Measurements from ENCODE around the gene SCARF2. TPM values are rescaled to one million over a fixed set of nuclear protein-coding genes. Genes with fewer than 3 reads are reported as not detected.

Gene SCARF2
- total and polyA plus RNA-seq, 3 donors from 2014 or later: 3.3 to 12.3 (median 10.4) TPM

DNA sequence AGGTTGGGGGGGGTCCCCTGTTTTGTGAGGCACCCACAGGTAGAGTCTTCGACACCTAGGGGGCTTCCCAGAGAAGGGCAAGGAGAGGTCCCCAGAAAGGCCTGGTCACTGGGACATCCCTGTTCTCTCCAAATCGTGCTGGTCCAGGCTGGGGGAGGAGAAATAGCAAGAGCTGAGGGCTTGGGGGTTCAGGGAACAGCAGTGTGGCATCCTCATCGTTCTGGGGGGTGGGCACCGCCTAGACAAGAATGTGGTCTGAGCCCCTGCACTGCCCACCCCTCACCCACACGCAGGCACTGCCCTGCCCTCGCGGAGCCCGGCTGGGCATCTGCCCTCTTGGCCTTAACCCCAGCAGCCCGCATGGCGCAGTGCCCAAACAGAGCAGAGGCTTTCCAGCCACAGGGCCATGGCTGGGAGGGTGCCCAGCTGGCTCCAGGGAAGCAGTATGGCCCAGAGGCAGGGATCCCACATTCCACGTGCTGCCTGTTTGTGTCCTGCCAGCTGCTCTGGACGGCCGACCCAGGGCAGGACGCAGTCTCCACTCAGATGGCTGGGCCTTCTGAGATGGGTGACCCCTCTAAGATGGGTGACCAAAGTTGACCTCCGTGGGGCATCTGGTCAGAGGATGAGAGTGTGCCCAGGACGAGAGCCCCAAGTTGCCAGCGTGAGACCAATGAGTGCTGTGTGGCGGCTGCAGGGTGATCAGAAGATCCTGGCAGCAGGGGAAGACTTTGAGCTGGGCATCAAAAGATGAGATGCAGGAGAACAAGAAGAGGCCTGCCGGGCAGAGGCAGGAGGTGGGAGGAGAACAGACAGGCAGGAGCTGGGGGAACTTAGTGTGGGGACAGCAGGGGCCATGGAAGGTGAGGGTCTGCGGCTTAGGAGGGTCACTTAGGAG is 14.4 kb downstream of the SCARF2 start:
- H3K27ac ChIP-seq: peak overlapping the region in 1 of 2 donors; percentile 71
- no peaks in the 10 kb centered on the region for H3K27me3 ChIP-seq
- intact Hi-C loops (cut with DNase I; ENCODE audit: low total_unique reads): loop anchor here (10.0 kb wide), 1 partner anchor 72 kb away; the partner anchor contains the start of gene KLHL22
- DNase-seq: no peak
- H3K36me3 ChIP-seq (ENCODE audit: low read depth, missing control alignments): no peaks in the 10 kb centered on the region
- H3K9me3 ChIP-seq: no peaks in the 10 kb centered on the region
- TF ChIP-seq POLR2A (IDR thresholded peaks at IDR 0.05): no peak
- TF ChIP-seq, protein P1, sequence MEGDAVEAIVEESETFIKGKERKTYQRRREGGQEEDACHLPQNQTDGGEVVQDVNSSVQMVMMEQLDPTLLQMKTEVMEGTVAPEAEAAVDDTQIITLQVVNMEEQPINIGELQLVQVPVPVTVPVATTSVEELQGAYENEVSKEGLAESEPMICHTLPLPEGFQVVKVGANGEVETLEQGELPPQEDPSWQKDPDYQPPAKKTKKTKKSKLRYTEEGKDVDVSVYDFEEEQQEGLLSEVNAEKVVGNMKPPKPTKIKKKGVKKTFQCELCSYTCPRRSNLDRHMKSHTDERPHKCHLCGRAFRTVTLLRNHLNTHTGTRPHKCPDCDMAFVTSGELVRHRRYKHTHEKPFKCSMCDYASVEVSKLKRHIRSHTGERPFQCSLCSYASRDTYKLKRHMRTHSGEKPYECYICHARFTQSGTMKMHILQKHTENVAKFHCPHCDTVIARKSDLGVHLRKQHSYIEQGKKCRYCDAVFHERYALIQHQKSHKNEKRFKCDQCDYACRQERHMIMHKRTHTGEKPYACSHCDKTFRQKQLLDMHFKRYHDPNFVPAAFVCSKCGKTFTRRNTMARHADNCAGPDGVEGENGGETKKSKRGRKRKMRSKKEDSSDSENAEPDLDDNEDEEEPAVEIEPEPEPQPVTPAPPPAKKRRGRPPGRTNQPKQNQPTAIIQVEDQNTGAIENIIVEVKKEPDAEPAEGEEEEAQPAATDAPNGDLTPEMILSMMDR (IDR thresholded peaks at IDR 0.05): no peak
- peaks cover 25% of the 10 kb centered on the region for H3K4me1 ChIP-seq
- WGBS, 2 donors: 61 to 64% methylated on average over 10 to 20 of the region's 20 CpGs
- no peak overlapping the region for H3K4me3 ChIP-seq

DNA sequence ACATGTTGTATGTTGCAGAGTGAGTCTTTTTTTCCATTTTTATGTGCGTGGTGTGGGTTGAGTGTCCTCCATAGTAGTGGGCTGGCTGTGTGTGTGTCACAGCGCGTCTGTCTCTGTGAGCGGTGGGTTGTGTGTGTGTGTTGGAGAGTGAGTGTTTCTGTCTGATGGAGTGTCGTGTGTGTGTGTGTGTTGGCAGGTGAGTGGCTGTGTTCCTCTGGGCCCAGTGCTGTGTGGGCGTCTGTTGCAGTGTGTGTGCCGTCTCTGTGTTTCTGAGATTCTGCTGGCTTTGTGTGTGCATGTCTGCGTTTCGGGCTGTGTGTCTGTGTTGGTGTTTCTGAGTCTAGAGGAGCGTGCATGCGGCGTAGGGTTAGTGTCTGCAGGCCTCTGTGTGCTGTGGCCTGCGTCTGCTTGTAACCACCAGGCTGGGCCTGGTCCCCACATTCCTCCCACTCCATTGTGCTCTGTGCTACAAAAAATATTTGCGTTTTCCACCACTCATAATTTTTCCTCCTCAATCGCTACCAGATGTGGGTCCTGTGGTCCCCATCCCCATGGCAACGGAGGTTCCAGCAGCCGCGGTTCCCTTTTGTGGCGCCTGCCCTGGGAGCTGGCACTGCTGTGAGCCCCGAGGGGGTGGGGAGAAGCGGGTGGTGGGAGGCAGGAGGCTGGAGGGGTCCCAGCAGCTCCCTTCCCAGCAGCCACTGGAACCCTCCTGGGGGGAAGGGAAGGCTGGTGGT is 15.2 kb downstream of the SCARF2 start:
- 61 to 67% methylated on average over 15 to 21 of the region's 21 CpGs for WGBS, 2 donors
- peak overlapping the region in 1 of 2 donors; percentile 43 for H3K27ac ChIP-seq
- DNase-seq: no peak

DNA sequence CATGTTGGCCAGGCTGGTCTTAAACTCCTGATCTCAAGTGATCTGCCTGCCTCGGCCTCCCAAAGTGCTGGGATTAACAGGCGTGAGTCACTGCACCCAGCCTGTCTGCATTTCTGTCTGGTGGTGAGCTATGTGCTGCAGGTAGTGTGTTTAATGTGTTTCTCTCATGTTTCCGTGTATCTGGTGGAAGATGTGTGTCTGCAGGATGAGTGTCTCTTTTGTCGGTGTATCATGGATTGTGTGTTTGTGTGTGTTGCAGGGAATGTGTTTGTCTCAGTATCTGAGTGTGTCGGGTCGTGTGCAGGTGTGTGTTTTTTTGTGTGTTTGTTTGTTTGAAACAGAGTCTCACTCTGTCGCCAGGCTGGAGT is 16.1 kb downstream of the SCARF2 start:
- Histone ChIP-seq H3K27me3 (no peaks in the 10 kb centered on the region), H3K4me3 (no peak overlapping the region), H3K4me1 (peaks cover 25% of the 10 kb centered on the region), H3K27ac (no peak overlapping the region), H3K36me3 (ENCODE audit: low read depth, missing control alignments) (no peaks in the 10 kb centered on the region), H3K9me3 (no peaks in the 10 kb centered on the region)
- TF ChIP-seq, protein P1 (IDR thresholded peaks at IDR 0.05): no peak
- no peak for TF ChIP-seq POLR2A (IDR thresholded peaks at IDR 0.05)
- DNase-seq: no peak
- intact Hi-C loops (cut with DNase I; ENCODE audit: low total_unique reads): loop anchor here (10.0 kb wide), 1 partner anchor 73 kb away; the partner anchor contains the start of gene KLHL22
- 93 to 100% methylated on average over 7 of the region's 7 CpGs for WGBS, 2 donors

More for the DNA sequence above, 15.2 kb downstream of the SCARF2 start:
- Histone ChIP-seq H3K36me3 (ENCODE audit: low read depth, missing control alignments) (no peaks in the 10 kb centered on the region), H3K9me3 (no peaks in the 10 kb centered on the region), H3K4me1 (peaks cover 25% of the 10 kb centered on the region), H3K27me3 (no peaks in the 10 kb centered on the region), H3K4me3 (no peak overlapping the region)
- TF ChIP-seq, protein P1 (IDR thresholded peaks at IDR 0.05): no peak
- no peak for TF ChIP-seq POLR2A (IDR thresholded peaks at IDR 0.05)
- intact Hi-C loops (cut with DNase I; ENCODE audit: low total_unique reads): loop anchor here (10.0 kb wide), 1 partner anchor 72 kb away; the partner anchor contains the start of gene KLHL22

DNA sequence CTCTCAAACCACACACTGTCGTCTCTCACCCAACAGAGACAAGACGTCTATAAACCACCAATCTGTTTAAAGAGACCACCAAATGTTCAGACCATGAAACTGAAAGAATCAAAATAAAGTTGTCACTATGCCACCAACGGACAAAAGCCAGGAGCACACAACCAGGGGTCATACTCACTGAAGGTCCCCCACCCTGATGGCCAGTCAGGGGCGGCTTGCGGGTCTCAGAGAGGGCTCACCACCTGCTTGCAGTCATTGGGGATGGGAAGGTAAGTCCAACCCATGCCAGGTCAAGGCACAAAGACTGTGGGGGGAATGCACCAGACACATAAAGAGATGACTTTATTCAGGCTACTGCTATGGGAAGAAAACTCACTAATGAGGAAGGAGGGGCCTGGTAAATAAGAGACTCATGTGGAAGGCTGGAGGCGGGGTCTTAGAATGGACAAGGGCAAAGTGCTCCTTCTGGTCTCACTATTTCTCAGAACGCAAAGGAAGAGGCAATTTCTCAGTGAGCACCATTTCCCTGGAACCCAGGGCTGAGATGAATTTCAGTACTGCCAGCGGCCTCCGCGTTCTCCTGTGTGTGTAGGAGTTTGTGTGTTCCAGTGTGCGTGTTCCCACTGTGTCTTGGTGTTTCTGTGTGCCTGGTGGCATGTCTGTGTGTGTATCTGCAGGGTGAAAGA is 17.3 kb downstream of the SCARF2 start:
- Histone ChIP-seq H3K27me3 (no peaks in the 10 kb centered on the region), H3K27ac (no peak overlapping the region), H3K4me1 (peaks cover 25% of the 10 kb centered on the region), H3K36me3 (ENCODE audit: low read depth, missing control alignments) (no peaks in the 10 kb centered on the region), H3K4me3 (no peak overlapping the region), H3K9me3 (no peaks in the 10 kb centered on the region)
- WGBS, 2 donors: 88 to 94% methylated on average over 11 of the region's 11 CpGs
- TF ChIP-seq, protein P1 (IDR thresholded peaks at IDR 0.05): no peak
- no peak for TF ChIP-seq POLR2A (IDR thresholded peaks at IDR 0.05)
- intact Hi-C loops (cut with DNase I; ENCODE audit: low total_unique reads): loop anchor here (10.0 kb wide), 1 partner anchor 75 kb away; the partner anchor contains the start of gene KLHL22
- no peak for DNase-seq

All from testis (tissue), 3 donors.